HepG2 (cell line): ENCODE results near the gene MYLK. TPM values are rescaled to one million over a fixed set of nuclear protein-coding genes. Genes with fewer than 3 reads are reported as not detected.

Source experiments
- ATAC-seq: fragments of 200-7000 bp; cut with Tn5 transposase; 3 replicates; pipeline ENCODE4 v1.9.1; 2020; ENCODE audit warnings: mild to moderate bottlenecking, moderate library complexity
- BruUV-seq: library from RNA; stranded (reverse); fragments of 400-500 nt; replicated peaks from 2 replicates; lab custom pipeline; 2021; lab: Mats Ljungman, UMichigan
- CTCF ChIA-PET: fragments of 300-600 bp; formaldehyde crosslinking; extraction: SDS; loops from one replicate; lab custom pipeline; 2021; ENCODE audit warnings: low total read pairs, inconsistent platforms, low intra/inter-chr PET ratio; lab: Yijun Ruan, JAX
- POLR2A ChIA-PET: fragments of 350-600 bp; sonication (Branson Sonifier 250); formaldehyde crosslinking; loops from one replicate; lab custom pipeline; 2020; ENCODE audit warnings: antibody characterized with exemption, inconsistent platforms; lab: Yijun Ruan, JAX
- DNase-seq: peaks from one replicate; pipeline ENCODE4 v3.0.0-alpha.2; 2015; ENCODE audit warnings: low spot score
- FAIRE-seq: peaks from 3 replicates; lab custom pipeline; 2011; peaks lifted over from hg19 to GRCh38; lab: Jason Lieb, UNC
- H2AFZ ChIP-seq: one replicate; pipeline ENCODE4 v1.6.1; 2011; ENCODE audit warnings: low read length, inconsistent platforms
- H3K27ac ChIP-seq: fragments of 300-600 bp; 3 replicates; pipeline ENCODE4 v1.8.0; 2011; ENCODE audit warnings: mixed run types, mild to moderate bottlenecking, mixed read lengths, low read length, inconsistent platforms; ENCODE audit not compliant: insufficient read depth; ENCODE audit errors: extremely low read length
- H3K27me3 ChIP-seq, 2 experiments: fragments of 200-600 bp in 1 of 2; 2 replicates in 1 of 2; 3 replicates in 1 of 2; pipeline versions ENCODE4 v1.6.0 to v1.8.0; 2011; ENCODE audit warnings: low read length in 2 of 2, mild to moderate bottlenecking in 2 of 2, moderate library complexity in 2 of 2, inconsistent platforms in 1 of 2; ENCODE audit not compliant: insufficient read depth in 2 of 2, control insufficient read depth in 1 of 2
- H3K36me3 ChIP-seq, 2 experiments: fragments of 200-600 bp in 1 of 2; replicated peaks in 1 of 2; 2 replicates in 1 of 2; 3 replicates in 1 of 2; pipeline versions ENCODE4 v1.5.1 to v1.8.0; 2011; ENCODE audit warnings: low read length in 2 of 2, inconsistent platforms in 1 of 2; ENCODE audit not compliant: insufficient read depth in 2 of 2, control insufficient read depth in 1 of 2
- H3K4me1 ChIP-seq: 2 replicates; pipeline ENCODE4 v1.5.1; 2012; ENCODE audit warnings: low read length, inconsistent platforms; ENCODE audit not compliant: insufficient read depth
- H3K4me2 ChIP-seq: 2 replicates; pipeline ENCODE4 v1.6.0; 2011; ENCODE audit warnings: low read depth, low read length, inconsistent platforms
- H3K4me3 ChIP-seq, 3 experiments: fragments of 200-600 bp in 1 of 3; sonication (generic), shearing (Covaris generic) in 1 of 3; replicated peaks in 1 of 3; 2 replicates each; pipeline ENCODE4 v1.5.1; 2011 to 2016; ENCODE audit warnings: low read length in 3 of 3, inconsistent platforms in 2 of 3, low read depth in 2 of 3, mild to moderate bottlenecking in 2 of 3, control low read depth in 1 of 3, mixed read lengths in 1 of 3; ENCODE audit not compliant: insufficient read depth in 1 of 3
- H3K79me2 ChIP-seq: one replicate; pipeline ENCODE4 v1.6.1; 2011; ENCODE audit warnings: low read length, inconsistent platforms; ENCODE audit not compliant: insufficient read depth
- H3K9ac ChIP-seq: 2 replicates; pipeline ENCODE4 v1.6.0; 2011; ENCODE audit warnings: mild to moderate bottlenecking, low read depth, low read length, inconsistent platforms; ENCODE audit not compliant: insufficient read depth
- H3K9me3 ChIP-seq: 2 replicates; pipeline ENCODE4 v1.5.1; 2012; ENCODE audit warnings: mild to moderate bottlenecking, low read length
- H4K20me1 ChIP-seq: 2 replicates; pipeline ENCODE4 v1.6.0; 2011; ENCODE audit warnings: inconsistent platforms, mild to moderate bottlenecking, low read length, moderate library complexity; ENCODE audit not compliant: insufficient read depth
- ELF4 ChIP-seq: sonication (generic); formaldehyde crosslinking; IDR thresholded peaks from 2 replicates; pipeline ENCODE4 v1.5.0; 2020; ENCODE audit warnings: missing genetic modification reagents, mild to moderate bottlenecking, moderate library complexity, borderline replicate concordance
- KLF11 ChIP-seq: IDR thresholded peaks from 2 replicates; pipeline ENCODE4 v1.6.1; 2016; ENCODE audit warnings: missing compliant biosample characterization
- SMAD1 ChIP-seq: sonication (generic); formaldehyde crosslinking; IDR thresholded peaks from 2 replicates; pipeline ENCODE4 v1.4.0; 2020; ENCODE audit warnings: missing genetic modification reagents, low read depth, mild to moderate bottlenecking, borderline replicate concordance
- SYNCRIP ChIP-seq: fragments of 200-400 bp; formaldehyde crosslinking; IDR thresholded peaks from 2 replicates; pipeline ENCODE4 v1.6.1; 2018; ENCODE audit warnings: mild to moderate bottlenecking, low read depth, low read length; ENCODE audit not compliant: insufficient read depth
- TMF1 ChIP-seq: sonication (generic); formaldehyde crosslinking; IDR thresholded peaks from 2 replicates; pipeline ENCODE4 v1.8.1; 2022; ENCODE audit warnings: low read depth, missing genetic modification reagents
- ZNF24 ChIP-seq: fragments of 450-650 bp; IDR thresholded peaks from 2 replicates; pipeline ENCODE4 v1.6.1; 2017; ENCODE audit warnings: antibody characterized with exemption, mild to moderate bottlenecking
- ZNF446 ChIP-seq: sonication (generic); formaldehyde crosslinking; IDR thresholded peaks from 2 replicates; pipeline ENCODE4 v1.5.0; 2020; ENCODE audit warnings: mild to moderate bottlenecking, missing genetic modification reagents
- ZNF546 ChIP-seq: sonication (generic); formaldehyde crosslinking; conservative IDR thresholded peaks from 2 replicates; pipeline ENCODE4 v1.8.1; 2023; ENCODE audit warnings: mild to moderate bottlenecking, missing genetic modification reagents
- ZNF607 ChIP-seq: sonication (generic); formaldehyde crosslinking; IDR thresholded peaks from 2 replicates; pipeline ENCODE4 v1.5.1; 2020; ENCODE audit warnings: missing genetic modification reagents, mild to moderate bottlenecking, borderline replicate concordance
- ZNF782 ChIP-seq: sonication (generic); formaldehyde crosslinking; IDR thresholded peaks from 2 replicates; pipeline ENCODE4 v1.4.0; 2020; ENCODE audit warnings: missing genetic modification reagents, mild to moderate bottlenecking, borderline replicate concordance
- WGBS: methylation state at CpG from one replicate; pipeline ENCODE4 v1.1.6; 2017; ENCODE audit warnings: low lambda C conversion rate; 5-methylcytosine and 5-hydroxymethylcytosine counted together
- in situ Hi-C: cut with HindIII; loops from 2 replicates; pipeline ENCODE4 v1.10.0; 2017; ENCODE audit warnings: low pct_unique_long_range_greater_than_20kb; ENCODE audit not compliant: extremely low pct_ligation_motif_present
- intact Hi-C: fragments of 100-400 bp; cut with micrococcal nuclease; formaldehyde crosslinking; loops from one replicate; pipeline ENCODE4 v1.10.0; 2022; ENCODE audit not compliant: unreplicated experiment
- polyA plus RNA-seq, 8 experiments: library from polyadenylated mRNA; depleted of rRNA in 3 of 8; stranded (reverse) in 7 of 8; unstranded in 1 of 8; fragments of >200 nt; fragmentation: Illumina TruSeq in 4 of 8; extraction: Trizol in 4 of 8; gene quantifications; 2 replicates each; pipeline versions ENCODE4 v1.2.1 to v1.2.3, GENCODE V29; 2011 to 2016; ENCODE audit warnings: low read depth in 4 of 8, missing spikeins in 1 of 8, mixed read lengths in 1 of 8; ENCODE audit not compliant: insufficient read depth in 1 of 8
- total RNA-seq, 5 experiments: library from RNA; depleted of rRNA; stranded (reverse); fragments of >200 nt; fragmentation: Illumina TruSeq; extraction: Trizol; gene quantifications; 2 replicates each; pipeline ENCODE4 v1.2.3, GENCODE V29; 2016; ENCODE audit warnings: low read depth in 1 of 5
- TF ChIP-seq, protein P1 (sequence below): IDR thresholded peaks from 2 replicates; pipeline ENCODE4 v1.6.1; 2016; ENCODE audit warnings: low read depth, missing genetic modification reagents, missing compliant biosample characterization
- TF ChIP-seq, protein P2 (sequence below): sonication (generic); formaldehyde crosslinking; IDR thresholded peaks from 2 replicates; pipeline ENCODE4 v1.8.0; 2022; ENCODE audit warnings: missing genetic modification reagents, mild to moderate bottlenecking, moderate library complexity, borderline replicate concordance
- TF ChIP-seq, protein P3 (sequence below): sonication (generic); formaldehyde crosslinking; IDR thresholded peaks from 2 replicates; pipeline ENCODE4 v1.4.0; 2020; ENCODE audit warnings: missing genetic modification reagents
- TF ChIP-seq, protein P4 (sequence below): sonication (generic); formaldehyde crosslinking; IDR thresholded peaks from 2 replicates; pipeline ENCODE4 v1.4.0; 2020; ENCODE audit warnings: missing genetic modification reagents

Gene MYLK
- total and polyA plus RNA-seq, 2 of the 13 experiments (the other 11 are each of a cell fraction or from before 2014, with no cell fraction given), result 10.6 to 34.9 TPM

DNA sequence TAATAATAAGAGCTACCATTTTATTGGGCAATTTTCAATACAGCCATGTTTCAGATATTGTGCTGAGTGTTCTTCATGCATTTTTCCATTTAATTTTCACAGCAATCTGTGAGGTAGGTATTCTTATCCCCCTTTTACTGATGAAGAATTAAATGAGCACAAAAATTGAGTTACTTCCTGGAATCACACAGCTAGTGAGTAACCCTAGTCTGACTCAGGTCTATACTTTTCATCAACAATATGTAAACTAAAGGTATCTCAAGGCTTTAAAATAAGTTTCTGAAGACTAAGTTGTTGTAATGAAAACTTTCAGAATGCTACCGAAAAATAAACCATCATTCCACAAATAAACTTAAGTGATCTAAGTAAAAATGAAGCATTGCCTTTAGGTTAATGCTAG is 321.6 kb downstream of the MYLK start (continued):
- TF ChIP-seq, protein P1, sequence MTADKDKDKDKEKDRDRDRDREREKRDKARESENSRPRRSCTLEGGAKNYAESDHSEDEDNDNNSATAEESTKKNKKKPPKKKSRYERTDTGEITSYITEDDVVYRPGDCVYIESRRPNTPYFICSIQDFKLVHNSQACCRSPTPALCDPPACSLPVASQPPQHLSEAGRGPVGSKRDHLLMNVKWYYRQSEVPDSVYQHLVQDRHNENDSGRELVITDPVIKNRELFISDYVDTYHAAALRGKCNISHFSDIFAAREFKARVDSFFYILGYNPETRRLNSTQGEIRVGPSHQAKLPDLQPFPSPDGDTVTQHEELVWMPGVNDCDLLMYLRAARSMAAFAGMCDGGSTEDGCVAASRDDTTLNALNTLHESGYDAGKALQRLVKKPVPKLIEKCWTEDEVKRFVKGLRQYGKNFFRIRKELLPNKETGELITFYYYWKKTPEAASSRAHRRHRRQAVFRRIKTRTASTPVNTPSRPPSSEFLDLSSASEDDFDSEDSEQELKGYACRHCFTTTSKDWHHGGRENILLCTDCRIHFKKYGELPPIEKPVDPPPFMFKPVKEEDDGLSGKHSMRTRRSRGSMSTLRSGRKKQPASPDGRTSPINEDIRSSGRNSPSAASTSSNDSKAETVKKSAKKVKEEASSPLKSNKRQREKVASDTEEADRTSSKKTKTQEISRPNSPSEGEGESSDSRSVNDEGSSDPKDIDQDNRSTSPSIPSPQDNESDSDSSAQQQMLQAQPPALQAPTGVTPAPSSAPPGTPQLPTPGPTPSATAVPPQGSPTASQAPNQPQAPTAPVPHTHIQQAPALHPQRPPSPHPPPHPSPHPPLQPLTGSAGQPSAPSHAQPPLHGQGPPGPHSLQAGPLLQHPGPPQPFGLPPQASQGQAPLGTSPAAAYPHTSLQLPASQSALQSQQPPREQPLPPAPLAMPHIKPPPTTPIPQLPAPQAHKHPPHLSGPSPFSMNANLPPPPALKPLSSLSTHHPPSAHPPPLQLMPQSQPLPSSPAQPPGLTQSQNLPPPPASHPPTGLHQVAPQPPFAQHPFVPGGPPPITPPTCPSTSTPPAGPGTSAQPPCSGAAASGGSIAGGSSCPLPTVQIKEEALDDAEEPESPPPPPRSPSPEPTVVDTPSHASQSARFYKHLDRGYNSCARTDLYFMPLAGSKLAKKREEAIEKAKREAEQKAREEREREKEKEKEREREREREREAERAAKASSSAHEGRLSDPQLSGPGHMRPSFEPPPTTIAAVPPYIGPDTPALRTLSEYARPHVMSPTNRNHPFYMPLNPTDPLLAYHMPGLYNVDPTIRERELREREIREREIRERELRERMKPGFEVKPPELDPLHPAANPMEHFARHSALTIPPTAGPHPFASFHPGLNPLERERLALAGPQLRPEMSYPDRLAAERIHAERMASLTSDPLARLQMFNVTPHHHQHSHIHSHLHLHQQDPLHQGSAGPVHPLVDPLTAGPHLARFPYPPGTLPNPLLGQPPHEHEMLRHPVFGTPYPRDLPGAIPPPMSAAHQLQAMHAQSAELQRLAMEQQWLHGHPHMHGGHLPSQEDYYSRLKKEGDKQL (CRISPR knock-in tag), result no peak

DNA sequence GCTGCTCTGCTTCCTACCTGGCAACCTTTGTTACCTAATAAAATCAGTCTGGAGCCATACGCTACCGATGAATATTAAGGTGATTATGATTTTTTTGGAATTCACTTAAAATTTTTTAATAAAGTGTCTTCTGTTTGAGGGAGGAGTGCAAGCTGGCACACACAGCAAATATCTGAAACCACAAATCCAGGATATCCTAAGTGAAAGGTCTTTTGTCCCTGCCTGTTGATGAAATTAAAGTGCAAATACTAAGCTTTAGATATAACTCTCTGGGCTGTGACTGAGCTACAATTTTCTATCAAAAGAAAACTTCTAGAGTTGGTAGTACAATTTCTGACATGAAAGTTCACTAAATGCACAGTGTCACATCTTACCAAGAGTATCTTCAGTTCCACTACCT is 322.9 kb downstream of the MYLK start:
- Histone ChIP-seq H3K9me3 (no peaks in the 10 kb centered on the region; the same call in 1 of the 2 replicates), H3K4me2 (no peak overlapping the region), H3K79me2 (peaks cover 9% of the 10 kb centered on the region), H3K4me1 (no peaks in the 10 kb centered on the region), H3K36me3 (peaks cover 11 to 53% of the 10 kb centered on the region in 2 experiments; a peak in 4 of 5 replicates), H3K27me3 (no peaks in the 10 kb centered on the region), H3K4me3 (no peak overlapping the region), H3K27ac (no peak overlapping the region), H3K9ac (no peak overlapping the region), H2AFZ (no peak overlapping the region), H4K20me1 (no peaks in the 10 kb centered on the region; the same call in 1 of the 2 replicates)
- DNase-seq (no peak), FAIRE-seq (no peak), ATAC-seq (no peak)
- CTCF ChIA-PET, result no interaction called here
- intact Hi-C loops (no loop called here), in situ Hi-C loops (no loop called here)
- POLR2A ChIA-PET, result no interaction called here
- 91% methylated on average over 2 of the region's 2 CpGs for WGBS
- BruUV-seq, result no TSS peak
- TF ChIP-seq SYNCRIP, result no peak
- no peak for TF ChIP-seq ZNF24
- TF ChIP-seq ZNF446 (CRISPR knock-in tag), result no peak
- TF ChIP-seq ZNF782, result no peak
- TF ChIP-seq SMAD1 (CRISPR knock-in tag), result no peak
- TF ChIP-seq ZNF546 (CRISPR knock-in tag), result no peak
- TF ChIP-seq, protein P2, sequence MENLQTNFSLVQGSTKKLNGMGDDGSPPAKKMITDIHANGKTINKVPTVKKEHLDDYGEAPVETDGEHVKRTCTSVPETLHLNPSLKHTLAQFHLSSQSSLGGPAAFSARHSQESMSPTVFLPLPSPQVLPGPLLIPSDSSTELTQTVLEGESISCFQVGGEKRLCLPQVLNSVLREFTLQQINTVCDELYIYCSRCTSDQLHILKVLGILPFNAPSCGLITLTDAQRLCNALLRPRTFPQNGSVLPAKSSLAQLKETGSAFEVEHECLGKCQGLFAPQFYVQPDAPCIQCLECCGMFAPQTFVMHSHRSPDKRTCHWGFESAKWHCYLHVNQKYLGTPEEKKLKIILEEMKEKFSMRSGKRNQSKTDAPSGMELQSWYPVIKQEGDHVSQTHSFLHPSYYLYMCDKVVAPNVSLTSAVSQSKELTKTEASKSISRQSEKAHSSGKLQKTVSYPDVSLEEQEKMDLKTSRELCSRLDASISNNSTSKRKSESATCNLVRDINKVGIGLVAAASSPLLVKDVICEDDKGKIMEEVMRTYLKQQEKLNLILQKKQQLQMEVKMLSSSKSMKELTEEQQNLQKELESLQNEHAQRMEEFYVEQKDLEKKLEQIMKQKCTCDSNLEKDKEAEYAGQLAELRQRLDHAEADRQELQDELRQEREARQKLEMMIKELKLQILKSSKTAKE, result no peak
- TF ChIP-seq, protein P3, sequence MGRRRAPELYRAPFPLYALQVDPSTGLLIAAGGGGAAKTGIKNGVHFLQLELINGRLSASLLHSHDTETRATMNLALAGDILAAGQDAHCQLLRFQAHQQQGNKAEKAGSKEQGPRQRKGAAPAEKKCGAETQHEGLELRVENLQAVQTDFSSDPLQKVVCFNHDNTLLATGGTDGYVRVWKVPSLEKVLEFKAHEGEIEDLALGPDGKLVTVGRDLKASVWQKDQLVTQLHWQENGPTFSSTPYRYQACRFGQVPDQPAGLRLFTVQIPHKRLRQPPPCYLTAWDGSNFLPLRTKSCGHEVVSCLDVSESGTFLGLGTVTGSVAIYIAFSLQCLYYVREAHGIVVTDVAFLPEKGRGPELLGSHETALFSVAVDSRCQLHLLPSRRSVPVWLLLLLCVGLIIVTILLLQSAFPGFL (CRISPR knock-in tag), result no peak
- no peak for TF ChIP-seq ZNF607 (CRISPR knock-in tag)
- TF ChIP-seq TMF1 (CRISPR knock-in tag), result no peak
- no peak for TF ChIP-seq ELF4 (CRISPR knock-in tag)
- TF ChIP-seq KLF11 (CRISPR knock-in tag), result no peak
- TF ChIP-seq, protein P4, sequence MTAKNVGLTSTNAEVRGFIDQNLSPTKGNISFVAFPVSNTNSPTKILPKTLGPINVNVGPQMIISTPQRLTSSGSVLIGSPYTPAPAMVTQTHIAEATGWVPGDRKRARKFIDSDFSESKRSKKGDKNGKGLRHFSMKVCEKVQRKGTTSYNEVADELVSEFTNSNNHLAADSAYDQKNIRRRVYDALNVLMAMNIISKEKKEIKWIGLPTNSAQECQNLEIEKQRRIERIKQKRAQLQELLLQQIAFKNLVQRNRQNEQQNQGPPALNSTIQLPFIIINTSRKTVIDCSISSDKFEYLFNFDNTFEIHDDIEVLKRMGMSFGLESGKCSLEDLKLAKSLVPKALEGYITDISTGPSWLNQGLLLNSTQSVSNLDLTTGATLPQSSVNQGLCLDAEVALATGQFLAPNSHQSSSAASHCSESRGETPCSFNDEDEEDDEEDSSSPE (CRISPR knock-in tag), result no peak
